ENCODE measurements around the gene MOSPD2. TPM values are rescaled to one million over a fixed set of nuclear protein-coding genes. Genes with fewer than 3 reads are reported as not detected.

MOSPD2 gene
- total RNA-seq, 1 experiment from 2014 or later, result 6.4 TPM

GRCh38 chrX:14930663-14931062, 57.4 kb downstream of the MOSPD2 start:
- WGBS (ENCODE audit: extremely low coverage, insufficient read length, low lambda C conversion rate), result no CpG with 5 or more reads among the region's 1 CpG
- no peaks in the 10 kb centered on the region; the same call in 1 of the 2 replicates for H3K27me3 Mint-ChIP-seq (ENCODE audit: low read depth)

More at GRCh38 chrX:14930663-14931062, 57.4 kb downstream of the MOSPD2 start:
- no peak overlapping the region for H4K8ac ChIP-seq (replicated peaks; ENCODE audit: insufficient read length, low read depth, low read length)
- H3K18ac ChIP-seq (ENCODE audit: insufficient read length, low read depth, low read length), result no peak overlapping the region
- H3T11ph ChIP-seq (ENCODE audit: low read length), result no peak overlapping the region
- H3K23ac ChIP-seq (ENCODE audit: insufficient read length, low read depth, low read length), result no peak overlapping the region
- H3K9me3 ChIP-seq (ENCODE audit: control insufficient read depth, low read depth, low read length), result no peaks in the 10 kb centered on the region
- H3K27ac ChIP-seq (ENCODE audit: insufficient read length, low read depth, low read length), result no peak overlapping the region
- H4K91ac ChIP-seq (ENCODE audit: insufficient read length, low read depth, low read length), result no peak overlapping the region
- no peak overlapping the region for H3K56ac ChIP-seq (ENCODE audit: insufficient read length, low read depth, low read length)
- no peak overlapping the region for H3K4ac ChIP-seq (ENCODE audit: low read depth, low read length)
- no peak overlapping the region for H3K27ac Mint-ChIP-seq
- H3K4me2 ChIP-seq (ENCODE audit: insufficient read depth, insufficient read length, low read length), result no peak overlapping the region
- H3K14ac ChIP-seq (ENCODE audit: insufficient read depth, low read length), result no peak overlapping the region
- H2BK15ac ChIP-seq (ENCODE audit: low read depth, low read length), result no peak overlapping the region
- H2BK5ac ChIP-seq (ENCODE audit: insufficient read length, low read length), result no peak overlapping the region
- peaks cover 42 to 52% of the 10 kb centered on the region in 2 experiments for H3K9me3 Mint-ChIP-seq
- H3K79me1 ChIP-seq (ENCODE audit: insufficient read depth, low read depth, low read length, poor library complexity, severe bottlenecking), result no peaks in the 10 kb centered on the region
- no peaks in the 10 kb centered on the region for H3K23me2 ChIP-seq (ENCODE audit: insufficient read length, low read depth, low read length, poor library complexity, severe bottlenecking)
- H3K27me3 ChIP-seq (ENCODE audit: insufficient read depth, low read length), result no peaks in the 10 kb centered on the region
- H4K20me1 ChIP-seq (ENCODE audit: control insufficient read depth, insufficient read depth, insufficient read length), result no peaks in the 10 kb centered on the region
- no peak overlapping the region for H4K5ac ChIP-seq (ENCODE audit: insufficient read length, low read depth, low read length)
- peaks cover 0 to 3% (median 2%) of the 10 kb centered on the region in 3 experiments; a peak in 2 of 7 replicates for H3K36me3 Mint-ChIP-seq (ENCODE audit: insufficient read depth in 1 of 3, low read depth in 3 of 3)
- no peaks in the 10 kb centered on the region for H3K4me1 ChIP-seq (ENCODE audit: insufficient read depth, low read length)
- TF ChIP-seq CTCF (conservative IDR thresholded peaks at IDR 0.05), result no peak
- peaks cover 5 to 6% of the 10 kb centered on the region in 2 experiments; a peak in 3 of 4 replicates for H3K4me1 Mint-ChIP-seq
- no peak overlapping the region for H3K9ac ChIP-seq (ENCODE audit: extremely low read depth, insufficient read length, low read length)
- no peak overlapping the region for H2BK120ac ChIP-seq (ENCODE audit: low read depth, low read length, poor library complexity, severe bottlenecking)
- H3K4me3 Mint-ChIP-seq, result no peak overlapping the region
- no peak overlapping the region for H2BK12ac ChIP-seq (ENCODE audit: insufficient read length, low read depth, low read length)
- no peak overlapping the region for H2AFZ ChIP-seq (ENCODE audit: low read length)
- no peak for DNase-seq
- no peaks in the 10 kb centered on the region for H3K79me2 ChIP-seq (ENCODE audit: insufficient read depth, low read length)
- no peak overlapping the region for H2BK20ac ChIP-seq (ENCODE audit: low read depth, low read length, poor library complexity, severe bottlenecking)
- H2AK5ac ChIP-seq (ENCODE audit: insufficient read length, low read length), result no peak overlapping the region

Measured in H9 (cell line).